Renal cortex interstitium (tissue), 11 donors: Measurements from ENCODE around the gene EFCAB6. TPM values are rescaled to one million over a fixed set of nuclear protein-coding genes. Genes with fewer than 3 reads are reported as not detected.

Experiments used
- DNase-seq, 11 donors: peaks; one replicate each; pipeline ENCODE4 v3.0.0-alpha.2; 2013; ENCODE audit warnings: low read depth in 9 of 11, low spot score in 4 of 11; ENCODE audit errors: extremely low read depth in 1 of 11
- polyA plus RNA-seq, 3 donors: library from polyadenylated mRNA; unstranded; fragments of 120-200 nt; gene quantifications; one replicate each; pipeline ENCODE4 v1.2.1, GENCODE V29; 2013; ENCODE audit not compliant: insufficient read length in 3 of 3

Gene EFCAB6
- polyA plus RNA-seq, 3 donors, result 4.5 to 5.7 (median 5.3) TPM

DNA sequence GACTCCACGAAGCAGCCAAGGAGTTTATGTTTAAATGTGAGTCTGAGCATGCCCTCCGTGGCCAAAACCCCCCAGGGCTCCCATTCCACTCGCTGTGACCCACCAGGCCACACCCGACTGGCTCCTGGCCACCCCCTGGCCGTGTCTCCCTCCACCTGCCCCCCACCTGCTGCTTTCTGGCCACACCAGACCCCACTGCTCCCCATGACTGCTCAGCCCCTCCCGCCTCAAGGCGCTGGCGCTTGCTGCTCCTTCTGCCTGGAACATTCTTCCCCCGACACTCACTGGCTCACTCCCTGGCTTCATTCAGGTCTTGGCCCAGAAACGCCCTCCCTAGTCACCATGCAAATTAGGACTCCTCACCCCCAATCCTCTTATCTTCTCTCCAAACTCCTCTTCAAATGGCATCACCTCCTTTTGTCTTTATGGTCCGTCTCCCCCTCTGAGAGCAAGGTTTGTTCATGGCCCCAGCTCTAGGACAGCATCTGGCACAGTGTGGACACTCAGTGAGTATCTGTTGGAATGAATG is 72.2 kb downstream of the EFCAB6 start:
- DNase-seq, result no peak

DNA sequence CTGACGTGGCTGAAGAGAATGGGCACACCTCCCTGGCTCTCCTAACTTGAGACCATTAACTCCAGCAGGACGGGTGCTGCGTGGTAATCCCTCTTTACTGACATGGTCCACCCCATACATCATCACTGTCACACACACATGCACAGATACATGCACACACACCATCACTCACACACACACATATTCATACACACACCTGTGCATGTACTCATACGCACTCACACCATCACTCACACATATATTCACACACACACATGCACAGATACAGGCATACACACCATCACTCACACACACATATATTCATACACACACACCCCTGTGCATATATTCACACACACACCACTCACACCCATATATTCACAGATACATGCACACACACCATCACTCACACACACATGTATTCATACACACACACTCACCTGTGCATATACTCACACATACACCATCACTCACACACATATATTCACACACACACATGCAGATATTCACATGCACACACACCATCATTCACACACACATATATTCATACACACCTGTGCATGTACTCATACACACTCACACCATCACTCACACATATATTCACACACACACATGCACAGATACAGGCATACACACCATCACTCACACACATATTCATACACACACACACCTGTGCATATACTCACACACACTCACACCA is 74.8 kb downstream of the EFCAB6 start:
- no peak for DNase-seq

DNA sequence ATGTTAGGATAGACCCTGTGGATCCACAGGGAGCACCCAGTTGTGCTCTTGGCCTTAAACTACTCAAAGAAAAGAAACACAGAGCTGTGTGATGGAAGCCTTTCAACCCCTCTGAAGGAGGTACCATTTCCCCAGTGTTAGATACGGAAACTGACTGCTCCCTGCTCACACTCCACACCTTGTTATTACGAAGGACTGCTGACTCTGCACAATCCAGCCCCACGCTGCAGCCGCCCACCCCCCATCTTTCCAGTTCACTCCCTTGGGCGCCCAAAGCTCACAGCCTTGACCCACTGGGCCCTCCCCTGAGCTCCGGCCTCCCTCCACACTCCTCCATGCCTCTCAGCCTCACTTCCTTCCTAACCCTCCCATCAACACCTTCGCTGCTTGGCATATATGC is 75.5 kb downstream of the EFCAB6 start:
- DNase-seq, result no peak

DNA sequence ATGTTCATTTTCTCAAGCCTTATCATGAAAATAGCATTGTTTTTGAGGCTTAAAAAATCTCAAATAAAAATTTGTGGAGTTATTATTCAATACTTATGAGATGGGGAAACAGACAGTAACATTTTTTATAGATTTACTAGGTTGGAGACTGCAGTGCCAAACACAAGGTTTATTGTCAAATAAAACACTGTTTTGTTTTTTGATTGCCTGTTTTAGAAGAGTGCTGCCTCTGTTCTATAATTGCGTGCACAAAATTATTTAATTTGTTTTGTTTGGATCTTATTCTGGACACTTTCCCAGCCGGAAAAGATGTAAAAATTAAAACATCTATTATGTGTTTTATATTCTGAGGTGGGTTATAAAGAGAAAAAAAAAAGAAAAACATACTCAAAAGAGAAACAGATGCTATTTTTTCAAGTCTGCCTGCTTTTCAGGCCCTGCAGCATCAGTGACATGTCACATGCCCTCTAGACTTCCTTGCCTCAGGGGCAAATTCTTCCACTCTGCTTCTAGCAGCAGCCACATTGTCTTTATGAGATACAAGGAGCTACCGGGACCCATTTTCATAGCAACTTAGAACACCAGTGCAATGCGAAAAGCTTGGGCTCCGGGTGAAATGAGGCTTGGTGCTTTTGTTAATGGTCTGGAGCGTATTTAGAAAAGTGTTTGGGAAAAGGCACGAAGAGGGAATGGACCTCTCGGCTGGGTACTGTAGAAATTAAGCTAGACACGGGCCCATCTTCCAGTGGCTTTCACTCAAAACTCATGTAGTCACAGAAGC is 77.5 kb downstream of the EFCAB6 start:
- no peak for DNase-seq

DNA sequence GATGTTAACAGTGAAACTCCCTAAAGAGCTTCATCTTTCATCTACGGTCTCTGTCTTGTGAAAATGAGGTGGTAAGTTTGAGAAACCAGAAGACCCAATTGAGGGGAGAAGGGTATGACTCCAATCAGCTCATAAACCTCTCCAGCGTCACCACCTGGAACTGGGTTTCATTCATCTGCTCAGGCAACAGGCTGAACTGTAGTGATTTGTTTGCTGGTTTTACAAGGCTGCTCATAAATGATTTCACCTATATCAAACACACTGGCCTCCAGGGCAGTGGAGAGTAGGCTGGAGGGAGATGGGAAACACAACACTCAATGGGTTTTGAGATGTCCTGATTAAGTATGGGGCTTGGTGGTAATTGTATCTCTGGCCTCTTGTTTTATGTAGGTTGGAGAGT is 79.0 kb downstream of the EFCAB6 start:
- DNase-seq, result no peak

DNA sequence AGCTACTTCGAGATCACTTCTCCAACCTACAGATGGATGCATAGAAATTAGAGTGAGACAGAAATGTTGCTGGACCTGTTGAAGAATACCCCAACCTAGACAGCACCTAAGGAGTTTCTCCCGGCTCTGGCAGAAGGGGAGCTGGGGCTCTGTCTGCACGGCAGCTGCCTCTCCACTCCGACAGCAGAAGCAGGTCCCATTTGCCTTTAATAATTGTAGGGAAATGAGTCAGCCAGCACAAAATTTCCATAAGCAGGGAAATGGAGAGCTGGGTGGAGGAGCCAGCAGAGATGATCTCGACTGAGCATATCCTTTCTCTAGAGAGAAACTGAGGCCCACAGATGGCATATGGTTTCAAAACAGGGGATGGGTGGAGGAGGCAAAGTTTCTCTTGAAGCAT is 80.1 kb downstream of the EFCAB6 start:
- no peak for DNase-seq

DNA sequence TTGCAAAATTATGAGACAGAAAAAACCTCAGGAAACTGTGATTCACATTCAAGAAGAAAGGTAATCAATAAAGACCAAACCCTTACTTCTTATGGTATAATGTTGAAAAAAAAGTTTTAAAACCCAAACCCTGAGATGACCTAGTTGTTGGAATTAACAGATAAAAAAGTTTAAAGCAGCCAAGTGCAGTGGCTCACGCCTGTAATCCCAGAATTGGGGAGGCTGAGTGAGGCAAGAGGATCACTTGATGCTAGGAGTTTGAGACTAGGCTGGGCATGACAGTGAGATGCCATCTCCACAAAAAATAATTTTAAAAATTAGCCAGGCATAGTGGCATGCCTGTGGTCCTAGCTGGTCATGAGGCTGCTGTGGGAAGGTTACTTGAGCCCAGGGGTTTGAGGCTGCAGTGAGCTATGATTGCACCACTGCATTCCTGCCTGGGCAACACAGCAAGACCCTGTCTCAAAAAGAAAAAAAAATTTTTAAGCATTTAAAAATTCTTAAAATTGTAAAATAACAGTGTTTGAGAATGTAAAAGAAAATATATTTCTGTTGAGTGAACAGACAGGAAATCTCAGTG is 85.1 kb downstream of the EFCAB6 start:
- no peak for DNase-seq

DNA sequence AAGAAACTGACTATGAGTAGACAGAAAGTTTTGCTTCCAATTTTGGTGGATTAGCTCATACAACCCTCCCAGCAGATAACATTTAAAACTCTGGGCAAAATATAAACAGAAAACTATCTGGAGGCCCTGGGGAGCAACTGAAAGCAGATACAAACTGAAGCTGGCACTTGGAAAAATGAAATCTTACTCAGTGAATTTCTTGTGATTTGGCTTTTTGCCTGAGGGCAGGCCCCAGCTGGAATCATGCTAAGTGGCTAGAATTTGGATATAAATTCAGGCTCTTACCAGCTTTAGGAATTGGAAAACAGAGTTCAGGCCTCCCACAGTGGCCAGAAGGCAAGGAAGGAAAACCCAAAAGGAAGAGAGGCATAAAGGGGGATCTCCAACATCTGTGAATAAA is 85.8 kb downstream of the EFCAB6 start:
- DNase-seq, result no peak

DNA sequence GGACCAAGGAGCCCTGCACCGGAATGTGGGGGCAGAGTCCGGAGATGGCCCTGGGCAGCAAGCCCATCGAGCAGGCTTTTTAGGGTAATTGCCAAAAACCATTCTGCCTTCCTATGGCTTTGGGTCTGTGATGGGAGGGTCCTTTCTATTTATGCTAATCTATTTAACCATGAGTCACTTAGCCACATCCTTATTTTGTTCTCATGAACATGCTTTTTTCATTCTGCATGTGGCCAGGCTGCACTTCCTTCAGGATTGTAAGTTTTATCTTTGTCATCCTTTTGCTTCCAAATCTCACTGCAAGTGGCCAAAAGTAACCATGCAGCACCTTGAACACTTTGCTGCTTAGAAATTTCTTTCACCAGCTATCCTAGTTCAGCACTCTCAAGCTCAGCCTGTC is 88.3 kb downstream of the EFCAB6 start:
- DNase-seq, result no peak

DNA sequence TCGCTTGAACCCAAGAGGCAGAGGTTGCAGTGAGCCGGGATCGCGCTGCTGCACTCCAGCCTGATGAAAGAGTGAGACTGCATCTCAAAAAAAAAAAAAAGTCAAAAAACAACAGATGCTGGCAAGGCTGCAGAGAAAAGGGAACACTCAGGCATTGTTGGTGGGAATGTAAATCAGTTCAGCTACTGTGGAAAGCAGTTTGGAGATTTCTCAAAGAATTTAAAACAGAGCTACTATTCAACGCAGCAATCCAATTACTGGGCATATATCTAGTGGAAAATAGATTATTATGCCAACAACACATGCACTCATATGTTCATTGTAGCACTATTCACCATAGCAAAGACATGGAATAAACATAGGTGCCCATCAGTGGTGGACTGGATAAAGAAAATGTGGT is 89.7 kb downstream of the EFCAB6 start:
- DNase-seq, result no peak

DNA sequence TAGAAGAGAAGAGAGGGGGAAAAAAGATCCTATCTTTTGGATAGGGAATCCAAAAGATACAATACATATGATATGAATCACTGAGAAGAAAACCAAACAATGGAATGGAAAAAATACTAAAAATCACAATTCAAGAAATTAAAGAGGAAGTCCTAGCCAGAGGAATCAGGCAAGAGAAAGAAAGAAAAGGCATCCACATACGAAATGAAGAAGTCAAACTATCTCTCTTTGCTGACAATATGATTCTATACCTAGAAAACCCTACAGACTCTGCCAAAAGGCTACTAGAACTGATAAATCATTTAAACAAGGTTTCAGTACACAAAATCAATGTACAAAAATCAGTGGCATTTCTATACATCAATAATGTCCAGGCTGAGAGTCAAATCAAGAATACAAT is 91.4 kb downstream of the EFCAB6 start:
- DNase-seq, result no peak

DNA sequence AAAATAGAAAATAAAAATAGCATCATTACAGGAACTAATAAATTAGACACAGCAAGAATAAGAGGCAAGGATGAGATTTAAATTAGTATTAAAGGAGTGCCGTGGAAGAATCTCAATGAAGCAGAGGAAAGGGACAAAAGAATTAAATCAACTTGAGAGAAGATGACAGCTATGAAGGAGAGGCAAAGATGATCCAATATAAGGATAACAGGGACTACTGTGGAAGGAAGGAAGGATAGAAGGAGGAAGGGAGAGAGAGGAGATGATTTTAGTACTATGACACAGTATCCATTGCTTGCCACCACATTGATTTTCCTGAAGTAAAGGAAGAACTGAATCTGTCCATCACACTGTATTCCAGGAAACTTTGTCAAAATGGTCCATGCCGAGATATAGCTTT is 98.0 kb downstream of the EFCAB6 start:
- DNase-seq, result no peak

DNA sequence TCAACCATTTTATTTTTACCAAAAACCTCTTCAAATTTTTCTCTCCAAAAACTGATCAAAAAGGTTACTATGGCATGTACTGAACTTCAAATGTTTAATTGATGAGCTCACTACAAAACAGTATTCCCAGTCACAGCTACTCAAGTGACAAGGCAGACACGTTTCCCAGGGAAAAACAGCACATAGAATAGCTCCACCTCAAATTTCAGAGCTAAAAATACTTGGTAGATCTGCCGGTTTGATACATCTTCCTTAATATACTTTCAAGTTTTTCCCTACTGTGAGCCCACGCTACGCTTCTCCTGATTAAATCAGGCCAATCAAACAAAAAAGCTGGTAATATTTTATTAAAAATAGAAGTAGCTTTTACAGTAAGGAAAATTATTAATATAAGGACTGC is 100.4 kb downstream of the EFCAB6 start:
- no peak for DNase-seq

DNA sequence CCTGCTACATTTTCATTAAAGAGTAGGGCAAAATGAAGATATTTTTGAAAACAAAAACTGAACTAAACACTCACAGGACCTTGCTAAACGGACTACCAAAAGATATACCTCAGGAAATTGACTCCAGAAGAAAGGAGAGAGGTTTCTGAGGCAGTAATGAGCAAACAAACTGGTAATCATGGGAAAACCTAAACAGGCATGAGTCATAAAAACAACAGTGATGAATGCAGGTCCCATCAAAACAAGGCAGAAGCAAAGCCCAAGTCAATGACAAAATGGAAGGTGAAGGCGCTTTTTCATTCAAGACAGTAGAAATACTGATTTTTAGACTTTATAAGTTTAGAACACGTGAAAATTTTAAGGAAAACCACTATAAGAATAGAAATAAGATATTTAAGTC is 104.5 kb downstream of the EFCAB6 start:
- no peak for DNase-seq

DNA sequence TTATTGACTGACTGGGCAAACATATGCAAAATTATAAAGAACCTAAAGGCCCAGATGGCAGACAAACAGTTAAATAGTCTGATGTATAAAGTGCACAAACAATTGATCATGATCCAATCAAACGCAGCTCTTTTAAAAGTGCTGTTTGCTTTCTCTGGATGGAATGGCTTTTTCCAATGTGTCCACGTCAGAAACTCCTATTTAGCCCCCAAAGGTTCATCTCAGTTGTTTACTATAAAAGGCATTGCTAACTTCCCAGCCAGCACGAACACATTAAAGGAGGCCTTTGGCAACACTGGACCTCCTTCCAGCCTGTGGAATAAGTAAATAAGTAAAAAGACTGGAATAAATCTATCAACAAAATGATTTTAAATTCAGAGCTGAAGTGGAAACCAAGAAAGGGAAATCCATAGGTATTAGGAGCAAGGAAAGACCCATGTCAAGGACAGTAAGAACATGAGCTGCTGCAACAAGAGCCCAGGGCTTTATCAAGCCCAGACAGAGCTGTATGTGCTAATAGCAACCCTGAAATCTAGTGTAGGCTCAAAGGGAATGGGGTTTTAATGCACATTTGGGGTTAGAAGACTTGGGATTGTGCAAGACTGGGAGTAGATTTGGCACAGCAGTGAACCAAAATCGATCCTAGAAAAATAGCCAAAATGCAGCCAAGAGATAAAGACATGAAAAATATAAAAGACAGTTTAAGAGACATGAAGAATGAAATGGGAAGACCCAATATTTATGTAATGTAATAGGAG is 105.4 kb downstream of the EFCAB6 start:
- no peak for DNase-seq

DNA sequence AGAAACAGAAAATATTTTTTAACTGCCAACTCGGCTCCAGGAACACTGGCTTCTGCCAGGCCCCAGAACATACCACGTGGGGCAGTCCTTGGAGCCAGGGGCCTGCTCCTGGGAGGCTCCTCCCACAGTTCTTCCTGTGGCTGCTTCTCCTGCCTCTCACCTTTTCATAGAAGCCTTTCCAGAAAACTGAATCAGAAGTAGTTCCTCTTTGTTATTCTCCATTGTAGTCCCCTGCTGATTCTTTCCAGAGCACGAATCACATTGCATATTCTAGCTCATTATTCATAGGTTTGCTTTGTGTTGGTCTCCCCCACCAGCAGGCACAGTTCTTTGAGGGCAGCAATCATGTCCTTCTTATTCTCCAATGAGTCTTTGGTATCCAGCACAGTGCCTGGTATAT is 106.0 kb downstream of the EFCAB6 start:
- no peak for DNase-seq

DNA sequence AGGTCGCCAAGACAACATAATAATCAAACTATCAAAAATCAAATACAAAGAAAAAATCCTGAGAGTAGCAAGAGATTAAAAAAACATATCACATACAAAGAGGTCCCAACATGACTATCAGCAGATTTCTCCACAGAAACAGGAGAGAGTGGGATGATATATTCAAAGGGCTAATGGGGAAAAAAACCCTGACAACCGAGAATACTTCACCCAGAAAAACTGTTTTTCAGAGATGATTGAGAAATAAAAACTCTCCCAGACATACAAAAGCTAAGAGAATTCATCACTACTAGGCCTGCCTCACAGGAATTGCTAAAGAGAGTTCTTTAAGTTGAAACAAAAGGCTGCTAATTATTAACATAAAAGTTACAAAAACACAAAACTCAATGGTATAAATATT is 108.1 kb downstream of the EFCAB6 start:
- no peak for DNase-seq

DNA sequence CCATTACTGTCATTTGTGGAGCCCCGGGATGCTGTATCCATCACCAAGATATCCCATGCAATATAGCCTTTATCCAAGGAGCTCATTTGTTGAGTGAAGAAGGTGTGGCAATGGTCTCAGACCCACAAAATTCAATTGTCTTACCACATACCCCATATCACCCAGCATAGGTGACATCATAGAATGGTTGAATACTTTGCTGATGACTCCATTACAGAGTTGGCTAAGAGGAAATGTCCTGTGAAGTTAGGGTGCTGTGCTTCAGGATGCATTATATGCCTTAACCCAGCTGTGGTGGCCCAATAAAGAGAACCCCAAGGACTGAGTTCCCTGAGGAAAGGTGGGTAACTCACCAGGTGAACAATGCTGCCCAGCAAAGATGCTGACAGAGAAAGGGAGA is 113.7 kb downstream of the EFCAB6 start:
- DNase-seq, result no peak

DNA sequence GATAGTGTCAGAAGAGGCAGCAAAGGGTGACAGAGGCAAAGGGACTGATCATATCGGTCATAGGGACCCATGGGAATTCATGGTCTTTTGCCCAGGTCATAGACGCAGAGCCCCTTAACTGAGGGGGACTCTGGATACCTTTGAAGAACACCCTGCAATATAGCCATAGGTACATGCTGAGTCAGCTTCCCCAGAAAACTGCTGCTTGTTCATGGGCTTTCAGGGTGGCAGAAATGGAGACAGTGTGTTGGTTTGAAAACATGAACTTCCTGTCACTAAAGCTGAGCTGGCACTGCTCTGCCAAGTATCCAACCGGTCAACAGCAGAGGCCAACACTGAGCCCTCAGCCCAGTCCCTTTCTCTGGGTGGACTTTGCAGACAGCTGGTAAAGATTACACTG is 114.2 kb downstream of the EFCAB6 start:
- no peak for DNase-seq

DNA sequence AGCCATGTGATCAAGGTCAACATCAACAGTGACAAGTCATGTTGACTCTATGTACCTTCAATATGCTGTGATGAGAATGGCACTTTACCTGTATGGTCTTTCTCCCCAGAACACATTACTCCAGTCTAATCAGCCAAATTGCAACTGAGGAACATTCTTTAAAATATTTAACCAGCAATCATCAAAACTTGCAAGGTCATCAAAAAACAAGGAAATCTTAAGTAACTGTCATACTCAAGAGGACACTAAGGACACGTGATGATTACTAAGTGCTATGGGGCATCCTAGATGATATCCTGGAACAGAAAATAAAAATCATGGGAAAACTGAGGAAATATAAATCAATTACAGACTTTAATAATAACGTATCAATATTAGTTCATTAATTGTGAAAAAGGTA is 118.9 kb downstream of the EFCAB6 start:
- no peak for DNase-seq
